Retinal pigment epithelial cell (primary cell): ENCODE results near the gene ABCA12.

ENCODE experiments used
- DNase-seq: peaks from one replicate; pipeline ENCODE4 v3.0.0-alpha.2; 2010; ENCODE audit warnings: low read depth
- H3K4me3 ChIP-seq: 2 replicates; pipeline ENCODE4 v1.5.1; 2011; ENCODE audit warnings: mild to moderate bottlenecking, low read length, control low read depth, moderate library complexity
- TF ChIP-seq, protein P1 (sequence below): conservative IDR thresholded peaks from 2 replicates; pipeline ENCODE4 v1.5.1; 2011; ENCODE audit warnings: low read depth, low read length, control low read depth, inconsistent platforms

ABCA12 gene

DNA sequence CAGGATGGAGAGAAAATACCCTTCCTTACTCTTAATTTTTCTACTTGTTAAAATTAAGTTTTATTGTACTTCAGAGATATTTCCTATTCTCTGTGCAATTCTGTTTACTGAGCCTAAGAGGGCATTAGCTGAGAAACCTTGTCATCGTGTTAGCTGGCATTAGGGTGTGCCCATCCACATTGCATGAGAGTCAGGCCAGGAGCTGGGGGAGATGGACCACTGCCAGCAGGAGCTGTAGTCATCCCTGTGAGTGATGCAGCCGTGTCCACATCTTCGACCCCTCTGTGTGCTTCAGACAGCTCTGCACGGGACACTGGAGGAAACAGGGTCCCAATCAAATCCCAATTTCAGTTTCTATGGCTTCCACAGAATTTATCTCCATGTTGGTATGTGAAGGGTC lies 34.2 kb downstream of the ABCA12 start:
- TF ChIP-seq, protein P1, sequence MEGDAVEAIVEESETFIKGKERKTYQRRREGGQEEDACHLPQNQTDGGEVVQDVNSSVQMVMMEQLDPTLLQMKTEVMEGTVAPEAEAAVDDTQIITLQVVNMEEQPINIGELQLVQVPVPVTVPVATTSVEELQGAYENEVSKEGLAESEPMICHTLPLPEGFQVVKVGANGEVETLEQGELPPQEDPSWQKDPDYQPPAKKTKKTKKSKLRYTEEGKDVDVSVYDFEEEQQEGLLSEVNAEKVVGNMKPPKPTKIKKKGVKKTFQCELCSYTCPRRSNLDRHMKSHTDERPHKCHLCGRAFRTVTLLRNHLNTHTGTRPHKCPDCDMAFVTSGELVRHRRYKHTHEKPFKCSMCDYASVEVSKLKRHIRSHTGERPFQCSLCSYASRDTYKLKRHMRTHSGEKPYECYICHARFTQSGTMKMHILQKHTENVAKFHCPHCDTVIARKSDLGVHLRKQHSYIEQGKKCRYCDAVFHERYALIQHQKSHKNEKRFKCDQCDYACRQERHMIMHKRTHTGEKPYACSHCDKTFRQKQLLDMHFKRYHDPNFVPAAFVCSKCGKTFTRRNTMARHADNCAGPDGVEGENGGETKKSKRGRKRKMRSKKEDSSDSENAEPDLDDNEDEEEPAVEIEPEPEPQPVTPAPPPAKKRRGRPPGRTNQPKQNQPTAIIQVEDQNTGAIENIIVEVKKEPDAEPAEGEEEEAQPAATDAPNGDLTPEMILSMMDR, result no peak
- H3K4me3 ChIP-seq, result no peak overlapping the region
- no peak for DNase-seq

GRCh38 chr2:215098875-215099274 lies 39.6 kb downstream of the ABCA12 start:
- TF ChIP-seq, protein P1, result no peak
- H3K4me3 ChIP-seq, result no peak overlapping the region
- DNase-seq, result no peak

DNA sequence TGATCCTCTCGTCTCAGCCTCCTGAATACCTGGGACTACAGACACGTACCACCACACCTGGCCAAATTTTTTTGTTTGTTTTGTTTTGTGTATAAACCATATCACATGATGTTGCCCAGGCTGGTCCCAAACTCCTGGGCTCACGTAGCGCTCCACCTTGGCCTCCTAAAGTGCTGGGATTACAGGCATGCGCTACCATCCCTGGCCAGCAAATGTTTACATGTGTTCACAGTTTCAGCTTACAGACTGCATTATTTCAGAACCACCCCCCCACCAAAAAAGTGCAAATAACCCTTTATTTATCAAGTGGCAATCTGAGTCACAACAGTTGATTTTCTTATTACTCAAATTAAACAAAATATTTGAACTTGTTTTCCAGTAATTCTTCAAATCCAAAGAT lies 54.3 kb downstream of the ABCA12 start:
- no peak overlapping the region for H3K4me3 ChIP-seq
- DNase-seq, result no peak
- TF ChIP-seq, protein P1, result no peak

GRCh38 chr2:215083146-215083545 lies 55.3 kb downstream of the ABCA12 start:
- TF ChIP-seq, protein P1, result no peak
- DNase-seq, result no peak

DNA sequence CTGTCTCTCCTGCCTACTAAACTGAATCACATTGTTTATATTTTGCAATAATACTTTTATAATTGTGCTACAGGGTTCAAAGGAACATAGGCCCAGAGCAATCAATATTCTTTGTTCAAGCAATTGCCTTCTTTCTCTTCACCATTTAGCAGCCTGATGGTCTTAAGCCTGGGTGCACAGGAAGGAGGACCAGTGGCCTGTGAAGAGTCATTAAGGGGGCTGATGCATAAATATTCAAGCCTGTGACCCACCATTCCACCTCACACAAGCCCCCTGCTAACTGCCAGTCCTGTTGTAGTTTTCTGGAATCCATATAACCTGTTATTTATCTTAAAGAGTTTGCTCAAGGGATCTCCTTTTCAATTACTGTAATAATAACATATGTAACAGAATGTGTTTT lies 56.0 kb downstream of the ABCA12 start:
- TF ChIP-seq, protein P1, result no peak
- DNase-seq, result no peak
- H3K4me3 ChIP-seq, result no peak overlapping the region

More at GRCh38 chr2:215083146-215083545, 55.3 kb downstream of the ABCA12 start:
- H3K4me3 ChIP-seq, result no peak overlapping the region

DNA sequence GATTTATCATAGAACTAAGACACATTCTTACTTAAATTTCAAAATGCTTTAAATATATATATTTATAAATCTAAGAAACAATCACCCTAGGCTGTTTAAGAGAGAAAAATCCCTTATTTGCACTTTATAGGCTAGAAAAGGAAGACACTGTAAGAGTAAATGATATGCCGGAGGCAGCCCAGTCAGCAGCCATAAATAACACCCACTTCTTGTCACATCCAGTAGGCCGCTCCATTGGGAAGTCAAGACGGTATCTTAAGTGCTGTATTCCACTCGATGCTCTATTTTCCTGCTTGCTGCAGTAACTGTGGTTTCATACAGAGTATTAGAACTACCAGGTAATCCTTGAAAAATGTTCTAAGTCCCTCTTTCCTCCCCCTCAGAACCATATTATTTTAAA lies 57.9 kb downstream of the ABCA12 start:
- DNase-seq, result no peak
- no peak overlapping the region for H3K4me3 ChIP-seq
- TF ChIP-seq, protein P1, result no peak

GRCh38 chr2:215071676-215072075 lies 66.8 kb downstream of the ABCA12 start:
- TF ChIP-seq, protein P1, result no peak
- DNase-seq, result no peak
- H3K4me3 ChIP-seq, result no peak overlapping the region
